ENCODE data around the gene TSACC.

GRCh38 chr1:156394082-156394481 lies 55.8 kb downstream of the TSACC start:
- TF ChIP-seq EZH2 (optimal IDR thresholded peaks at IDR 0.05; ENCODE audit: low read depth, low read length) (no peak), CTCF (IDR thresholded peaks at IDR 0.05; ENCODE audit: low read length) (no peak)
